K562 (cell line): Measurements from ENCODE around the gene CTTNBP2. TPM values are rescaled to one million over a fixed set of nuclear protein-coding genes. Genes with fewer than 3 reads are reported as not detected.

Source experiments
- ATAC-seq: fragments of 200-7000 bp; cut with Tn5 transposase; 3 replicates; pipeline ENCODE4 v1.9.1; 2020; ENCODE audit warnings: moderate library complexity
- BruUV-seq: library from RNA; stranded (reverse); fragments of 400-500 nt; replicated peaks from 2 replicates; lab custom pipeline; 2021; lab: Mats Ljungman, UMichigan
- CTCF ChIA-PET: fragments of 300-600 bp; formaldehyde crosslinking; extraction: SDS; loops from one replicate; lab custom pipeline; 2021; ENCODE audit warnings: low intra/inter-chr PET ratio; lab: Yijun Ruan, JAX
- POLR2A ChIA-PET: fragments of 300-600, 350-650 bp; sonication (Branson Sonifier 250); formaldehyde crosslinking; extraction: SDS; loops from one replicate; lab custom pipeline; 2021; ENCODE audit warnings: antibody characterized with exemption, inconsistent platforms; lab: Yijun Ruan, JAX
- DNase-seq, 4 experiments: peaks; one replicate each; pipeline versions ENCODE4 v3.0.0 to v3.0.0-alpha.2; 2011 to 2018; ENCODE audit warnings: low spot score in 3 of 4, mixed read lengths in 3 of 4; ENCODE audit errors: extremely low read depth in 1 of 4
- FAIRE-seq: peaks from 2 replicates; lab custom pipeline; 2011; peaks lifted over from hg19 to GRCh38; lab: Jason Lieb, UNC
- H2AFZ ChIP-seq: 2 replicates; pipeline ENCODE4 v1.6.0; 2011; ENCODE audit warnings: low read depth, low read length, control low read depth, inconsistent platforms
- H3K27ac ChIP-seq: fragments of 200-600 bp; 3 replicates; pipeline ENCODE4 v1.8.0; 2011; ENCODE audit warnings: low read depth, mild to moderate bottlenecking, control low read depth, inconsistent platforms, low read length, moderate library complexity, mixed read lengths; ENCODE audit errors: extremely low read depth
- H3K27me3 ChIP-seq, 2 experiments: fragments of 300-600 bp in 1 of 2; 2 replicates in 1 of 2; 3 replicates in 1 of 2; pipeline versions ENCODE4 v1.6.0 to v1.8.0; 2011; ENCODE audit warnings: inconsistent platforms in 2 of 2, low read length in 2 of 2, mild to moderate bottlenecking in 1 of 2, mixed read lengths in 1 of 2, moderate library complexity in 1 of 2; ENCODE audit not compliant: control insufficient read depth in 2 of 2, insufficient read depth in 2 of 2
- H3K36me3 ChIP-seq: fragments of 300-600 bp; 3 replicates; pipeline ENCODE4 v1.8.0; 2011; ENCODE audit warnings: mild to moderate bottlenecking, low read length, inconsistent platforms; ENCODE audit not compliant: control insufficient read depth, insufficient read depth
- H3K4me1 ChIP-seq, 2 experiments: fragments of 200-600 bp in 1 of 2; replicated peaks in 1 of 2; 2 replicates in 1 of 2; 3 replicates in 1 of 2; pipeline versions ENCODE4 v1.5.1 to v1.8.0; 2011; ENCODE audit warnings: inconsistent platforms in 2 of 2, low read length in 2 of 2, mild to moderate bottlenecking in 1 of 2, mixed read lengths in 1 of 2, moderate library complexity in 1 of 2; ENCODE audit not compliant: control insufficient read depth in 2 of 2, insufficient read depth in 2 of 2
- H3K4me2 ChIP-seq: 2 replicates; pipeline ENCODE4 v1.6.1; 2011; ENCODE audit warnings: low read length, control low read depth, inconsistent platforms, mixed read lengths; ENCODE audit not compliant: insufficient read depth
- H3K4me3 ChIP-seq: fragments of 200-600 bp; sonication (generic), shearing (Covaris generic); 2 replicates; pipeline ENCODE4 v1.5.1; 2016; ENCODE audit warnings: control low read depth, inconsistent platforms
- H3K79me2 ChIP-seq: fragments of 200-600 bp; 3 replicates; pipeline ENCODE4 v1.8.0; 2011; ENCODE audit warnings: low read length, inconsistent platforms; ENCODE audit not compliant: control insufficient read depth, insufficient read depth
- H3K9ac ChIP-seq, 2 experiments: 2 replicates each; pipeline versions ENCODE4 v1.6.0 to v1.6.1; 2011; ENCODE audit warnings: low read depth in 2 of 2, low read length in 2 of 2, control low read depth in 1 of 2, inconsistent platforms in 1 of 2, mild to moderate bottlenecking in 1 of 2, mixed read lengths in 1 of 2; ENCODE audit not compliant: insufficient read depth in 1 of 2
- H3K9me1 ChIP-seq: one replicate; pipeline ENCODE4 v1.6.0; 2011; ENCODE audit warnings: inconsistent platforms, mild to moderate bottlenecking, low read length, moderate library complexity; ENCODE audit not compliant: control insufficient read depth, insufficient read depth
- H3K9me3 ChIP-seq: replicated peaks from 2 replicates; pipeline ENCODE4 v1.5.1; 2011; ENCODE audit warnings: low read depth, low read length, inconsistent platforms; ENCODE audit not compliant: control insufficient read depth, insufficient read depth
- H4K20me1 ChIP-seq: replicated peaks from 2 replicates; pipeline ENCODE4 v1.6.1; 2011; ENCODE audit warnings: low read length, inconsistent platforms, mixed read lengths; ENCODE audit not compliant: control insufficient read depth, insufficient read depth
- BRF1 ChIP-seq: IDR thresholded peaks from 3 replicates; pipeline ENCODE4 v1.6.1; 2011; ENCODE audit warnings: borderline replicate concordance, mild to moderate bottlenecking; ENCODE audit not compliant: insufficient read length; ENCODE audit errors: extremely low read depth
- NR2C1 ChIP-seq, 2 experiments: fragments of 450-650 bp; IDR thresholded peaks; 2 replicates each; pipeline ENCODE4 v1.6.1; 2017; ENCODE audit warnings: mild to moderate bottlenecking in 2 of 2, antibody characterized with exemption in 1 of 2, inconsistent platforms in 1 of 2, missing compliant biosample characterization in 1 of 2, missing genetic modification characterization in 1 of 2
- TAF15 ChIP-seq: fragments of 200-400 bp; formaldehyde crosslinking; IDR thresholded peaks from 2 replicates; pipeline ENCODE4 v1.6.1; 2017; ENCODE audit warnings: mild to moderate bottlenecking, low read depth, low read length, moderate library complexity
- ZNF140 ChIP-seq: fragments of 250-450 bp; sonication (Bioruptor Pico); IDR thresholded peaks from 2 replicates; pipeline ENCODE4 v1.8.0; 2021; ENCODE audit warnings: moderate library complexity, mild to moderate bottlenecking, inconsistent platforms
- ZNF507 ChIP-seq: conservative IDR thresholded peaks from 2 replicates; pipeline ENCODE4 v1.6.1; 2017; ENCODE audit warnings: missing genetic modification characterization, missing compliant biosample characterization
- ZNF57 ChIP-seq: fragments of 450-650 bp; formaldehyde crosslinking; IDR thresholded peaks from 2 replicates; pipeline ENCODE4 v1.4.0; 2020; ENCODE audit warnings: mild to moderate bottlenecking, moderate library complexity
- ZNF644 ChIP-seq: fragments of 200-800 bp; sonication (Bioruptor generic); IDR thresholded peaks from 2 replicates; pipeline ENCODE4 v1.6.1; 2016; ENCODE audit warnings: low read depth, missing genetic modification characterization, missing compliant biosample characterization
- WGBS: fragments of 100-300 bp; shearing (Covaris generic); methylation state at CpG from one replicate; pipeline ENCODE4 v1.1.6; 2016; ENCODE audit warnings: low coverage, mixed read lengths; ENCODE audit not compliant: insufficient coverage; ENCODE audit errors: missing lambda C conversion rate; 5-methylcytosine and 5-hydroxymethylcytosine counted together
- in situ Hi-C: fragments of 300-500 bp; cut with MboI; formaldehyde crosslinking; loops from 4 replicates; pipeline ENCODE4 v1.15.0; 2018; ENCODE audit warnings: inconsistent platforms, mixed read lengths
- intact Hi-C: fragments of 100-400 bp; cut with micrococcal nuclease; formaldehyde crosslinking; loops from 2 replicates; pipeline ENCODE4 v1.14.2; 2022
- polyA plus RNA-seq, 8 experiments: library from polyadenylated mRNA; depleted of rRNA in 4 of 8; stranded (reverse) in 5 of 8; unstranded in 3 of 8; fragments of >200 nt; fragmentation: Nextera tagmentation in 2 of 8; fragmentation: Illumina TruSeq in 1 of 8; extraction: Ambion mirVana in 2 of 8; extraction: Trizol in 1 of 8; gene quantifications; 2 replicates each; pipeline versions ENCODE4 v1.2.1 to v1.2.3, GENCODE V29; 2011 to 2014; ENCODE audit warnings: inconsistent platforms in 1 of 8, missing spikeins in 1 of 8
- total RNA-seq, 7 experiments: library from RNA; depleted of rRNA in 6 of 7; stranded (reverse); fragments of >200 nt in 6 of 7; fragmentation: Illumina TruSeq in 2 of 7; extraction: Trizol in 2 of 7; gene quantifications; 2 replicates each; pipeline versions ENCODE4 v1.2.1 to v1.2.3, GENCODE V29; 2011 to 2021; ENCODE audit warnings: low replicate concordance in 1 of 7
- TF ChIP-seq, protein P1 (sequence below): fragments of 450-650 bp; formaldehyde crosslinking; IDR thresholded peaks from 2 replicates; pipeline ENCODE4 v1.4.0; 2022; ENCODE audit warnings: missing genetic modification characterization
- TF ChIP-seq, protein P2 (sequence below): fragments of 200-800 bp; sonication (Bioruptor generic); IDR thresholded peaks from 2 replicates; pipeline ENCODE4 v1.6.1; 2016; ENCODE audit warnings: missing genetic modification characterization, missing compliant biosample characterization

CTTNBP2 gene
- total and polyA plus RNA-seq, 9 of the 15 experiments (the other 6 are each of a cell fraction or from before 2014, with no cell fraction given): 0.05 TPM; not detected in 8

GRCh38 chr7:117771756-117772155, 101.5 kb downstream of the CTTNBP2 start (continued):
- TF ChIP-seq ZNF644 (tag) (no peak), TAF15 (no peak), ZNF140 (no peak), ZNF57 (CRISPR knock-in tag) (no peak), NR2C1 (IDR thresholded peaks at IDR 0.05) (no peak), NR2C1 (tag; IDR thresholded peaks at IDR 0.05) (no peak), ZNF507 (tag) (no peak), BRF1 (no peak)
- TF ChIP-seq, protein P1, sequence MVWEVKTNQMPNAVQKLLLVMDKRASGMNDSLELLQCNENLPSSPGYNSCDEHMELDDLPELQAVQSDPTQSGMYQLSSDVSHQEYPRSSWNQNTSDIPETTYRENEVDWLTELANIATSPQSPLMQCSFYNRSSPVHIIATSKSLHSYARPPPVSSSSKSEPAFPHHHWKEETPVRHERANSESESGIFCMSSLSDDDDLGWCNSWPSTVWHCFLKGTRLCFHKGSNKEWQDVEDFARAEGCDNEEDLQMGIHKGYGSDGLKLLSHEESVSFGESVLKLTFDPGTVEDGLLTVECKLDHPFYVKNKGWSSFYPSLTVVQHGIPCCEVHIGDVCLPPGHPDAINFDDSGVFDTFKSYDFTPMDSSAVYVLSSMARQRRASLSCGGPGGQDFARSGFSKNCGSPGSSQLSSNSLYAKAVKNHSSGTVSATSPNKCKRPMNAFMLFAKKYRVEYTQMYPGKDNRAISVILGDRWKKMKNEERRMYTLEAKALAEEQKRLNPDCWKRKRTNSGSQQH: 0 out of 2 replicates have a peak, but pooled peaks have one; percentile 32

DNA sequence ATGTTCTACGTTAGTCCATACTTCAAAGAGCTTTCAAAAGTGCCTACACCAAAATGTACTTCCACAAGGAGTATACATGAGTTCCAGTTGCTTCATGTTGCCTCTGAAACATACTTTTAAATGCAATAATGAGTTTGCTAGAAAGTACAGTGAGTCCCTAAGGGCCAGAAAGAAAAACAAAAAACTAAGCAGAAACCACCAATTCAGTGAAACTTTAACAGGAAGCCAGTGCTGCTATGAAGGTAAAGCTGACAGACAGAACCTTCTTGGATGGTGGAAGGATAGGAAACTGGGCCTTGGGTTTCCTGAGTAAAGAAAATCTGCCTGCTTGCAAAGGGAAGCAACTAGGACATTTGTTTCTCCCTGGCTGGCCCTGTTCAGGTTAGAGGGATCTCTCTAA, 104.2 kb downstream of the CTTNBP2 start:
- Histone ChIP-seq H3K4me1 (no peaks in the 10 kb centered on the region; a peak in 2 of 5 replicates), H4K20me1 (no peaks in the 10 kb centered on the region), H3K27me3 (no peaks in the 10 kb centered on the region), H3K36me3 (no peaks in the 10 kb centered on the region), H3K9me1 (no peaks in the 10 kb centered on the region), H3K9me3 (no peaks in the 10 kb centered on the region), H3K9ac (no peak overlapping the region), H2AFZ (0 out of 2 replicates have a peak overlapping the region, but pooled peaks have one; percentile 32), H3K27ac (no peak overlapping the region), H3K4me2 (no peak overlapping the region), H3K4me3 (no peak overlapping the region), H3K79me2 (no peaks in the 10 kb centered on the region)
- no peak for ATAC-seq
- BruUV-seq: no TSS peak
- in situ Hi-C loops: no loop called here
- 40% methylated on average over 1 of the region's 1 CpG for WGBS
- TF ChIP-seq, protein P2, sequence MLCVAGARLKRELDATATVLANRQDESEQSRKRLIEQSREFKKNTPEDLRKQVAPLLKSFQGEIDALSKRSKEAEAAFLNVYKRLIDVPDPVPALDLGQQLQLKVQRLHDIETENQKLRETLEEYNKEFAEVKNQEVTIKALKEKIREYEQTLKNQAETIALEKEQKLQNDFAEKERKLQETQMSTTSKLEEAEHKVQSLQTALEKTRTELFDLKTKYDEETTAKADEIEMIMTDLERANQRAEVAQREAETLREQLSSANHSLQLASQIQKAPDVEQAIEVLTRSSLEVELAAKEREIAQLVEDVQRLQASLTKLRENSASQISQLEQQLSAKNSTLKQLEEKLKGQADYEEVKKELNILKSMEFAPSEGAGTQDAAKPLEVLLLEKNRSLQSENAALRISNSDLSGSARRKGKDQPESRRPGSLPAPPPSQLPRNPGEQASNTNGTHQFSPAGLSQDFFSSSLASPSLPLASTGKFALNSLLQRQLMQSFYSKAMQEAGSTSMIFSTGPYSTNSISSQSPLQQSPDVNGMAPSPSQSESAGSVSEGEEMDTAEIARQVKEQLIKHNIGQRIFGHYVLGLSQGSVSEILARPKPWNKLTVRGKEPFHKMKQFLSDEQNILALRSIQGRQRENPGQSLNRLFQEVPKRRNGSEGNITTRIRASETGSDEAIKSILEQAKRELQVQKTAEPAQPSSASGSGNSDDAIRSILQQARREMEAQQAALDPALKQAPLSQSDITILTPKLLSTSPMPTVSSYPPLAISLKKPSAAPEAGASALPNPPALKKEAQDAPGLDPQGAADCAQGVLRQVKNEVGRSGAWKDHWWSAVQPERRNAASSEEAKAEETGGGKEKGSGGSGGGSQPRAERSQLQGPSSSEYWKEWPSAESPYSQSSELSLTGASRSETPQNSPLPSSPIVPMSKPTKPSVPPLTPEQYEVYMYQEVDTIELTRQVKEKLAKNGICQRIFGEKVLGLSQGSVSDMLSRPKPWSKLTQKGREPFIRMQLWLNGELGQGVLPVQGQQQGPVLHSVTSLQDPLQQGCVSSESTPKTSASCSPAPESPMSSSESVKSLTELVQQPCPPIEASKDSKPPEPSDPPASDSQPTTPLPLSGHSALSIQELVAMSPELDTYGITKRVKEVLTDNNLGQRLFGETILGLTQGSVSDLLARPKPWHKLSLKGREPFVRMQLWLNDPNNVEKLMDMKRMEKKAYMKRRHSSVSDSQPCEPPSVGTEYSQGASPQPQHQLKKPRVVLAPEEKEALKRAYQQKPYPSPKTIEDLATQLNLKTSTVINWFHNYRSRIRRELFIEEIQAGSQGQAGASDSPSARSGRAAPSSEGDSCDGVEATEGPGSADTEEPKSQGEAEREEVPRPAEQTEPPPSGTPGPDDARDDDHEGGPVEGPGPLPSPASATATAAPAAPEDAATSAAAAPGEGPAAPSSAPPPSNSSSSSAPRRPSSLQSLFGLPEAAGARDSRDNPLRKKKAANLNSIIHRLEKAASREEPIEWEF (CRISPR knock-in tag): no peak
- intact Hi-C loops: no loop called here
- POLR2A ChIA-PET: interaction anchor here (0.6 to 1.5 kb wide), 3 partner anchors 11 to 23 kb away, joined by 3 read pairs; no protein-coding TSS in a partner anchor
- DNase-seq: no peak
- CTCF ChIA-PET: no interaction called here
- no peak for FAIRE-seq
